KMS-11 (cell line): ENCODE results near the gene NRXN3.

Source experiments
- H2AFZ ChIP-seq: fragments of 200-600 bp; sonication (generic); 2 replicates; pipeline ENCODE4 v1.6.1; 2016; ENCODE audit warnings: antibody characterized with exemption, mixed run types, low read depth
- H3K27ac ChIP-seq: fragments of 200-600 bp; sonication (generic); 2 replicates; pipeline ENCODE4 v1.6.1; 2016; ENCODE audit warnings: mild to moderate bottlenecking, mixed run types
- H3K27me3 ChIP-seq: fragments of 200-600 bp; sonication (generic); 2 replicates; pipeline ENCODE4 v1.6.1; 2017; ENCODE audit warnings: mild to moderate bottlenecking, low read depth, mixed run types, moderate library complexity; ENCODE audit not compliant: insufficient read depth
- H3K36me3 ChIP-seq: fragments of 200-600 bp; sonication (generic); 2 replicates; pipeline ENCODE4 v1.6.1; 2017; ENCODE audit warnings: mild to moderate bottlenecking, mixed run types; ENCODE audit not compliant: insufficient read depth
- H3K4me1 ChIP-seq: fragments of 200-600 bp; sonication (generic); 2 replicates; pipeline ENCODE4 v1.6.1; 2016; ENCODE audit warnings: mild to moderate bottlenecking, low read depth, mixed run types; ENCODE audit not compliant: poor library complexity, severe bottlenecking
- H3K4me2 ChIP-seq: fragments of 200-600 bp; sonication (generic); 2 replicates; pipeline ENCODE4 v1.7.0; 2016; ENCODE audit warnings: mild to moderate bottlenecking, mixed run types
- H3K4me3 ChIP-seq: fragments of 200-600 bp; sonication (generic); IDR thresholded peaks from 2 replicates; pipeline ENCODE4 v1.6.1; 2017; ENCODE audit warnings: low read depth, low read length, mixed read lengths; ENCODE audit not compliant: insufficient read depth
- H3K79me2 ChIP-seq: fragments of 200-600 bp; sonication (generic); 2 replicates; pipeline ENCODE4 v1.6.1; 2016; ENCODE audit warnings: low read depth, mixed run types; ENCODE audit not compliant: insufficient read depth
- H3K9ac ChIP-seq: fragments of 200-600 bp; sonication (generic); 2 replicates; pipeline ENCODE4 v1.6.1; 2016; ENCODE audit warnings: mild to moderate bottlenecking, mixed run types
- H4K20me1 ChIP-seq: fragments of 200-600 bp; sonication (generic); 2 replicates; pipeline ENCODE4 v1.6.1; 2016; ENCODE audit warnings: mild to moderate bottlenecking, mixed run types; ENCODE audit not compliant: insufficient read depth
- CTCF ChIP-seq: fragments of 200-600 bp; sonication (generic); conservative IDR thresholded peaks from 2 replicates; pipeline ENCODE4 v1.6.1; 2017; ENCODE audit warnings: low read depth, mild to moderate bottlenecking, antibody characterized with exemption, low read length, moderate library complexity, mixed read lengths

Gene NRXN3

GRCh38 chr14:79575032-79575431, 1404.9 kb downstream of the NRXN3 start:
- Histone ChIP-seq H2AFZ (no peak overlapping the region), H3K27ac (no peak overlapping the region), H3K4me1 (no peaks in the 10 kb centered on the region), H3K36me3 (no peaks in the 10 kb centered on the region), H3K79me2 (no peaks in the 10 kb centered on the region), H3K27me3 (no peaks in the 10 kb centered on the region), H3K4me2 (no peak overlapping the region), H4K20me1 (no peaks in the 10 kb centered on the region), H3K4me3 (no peak overlapping the region), H3K9ac (no peak overlapping the region)
- TF ChIP-seq CTCF, result no peak

- H3K4me1 ChIP-seq, result no peaks in the 10 kb centered on the region
- no peaks in the 10 kb centered on the region for H3K27me3 ChIP-seq
- H3K27ac ChIP-seq, result no peak overlapping the region
- H2AFZ ChIP-seq, result no peak overlapping the region
- no peak overlapping the region for H3K9ac ChIP-seq
- no peak overlapping the region for H3K4me2 ChIP-seq
- no peak for TF ChIP-seq CTCF
- no peaks in the 10 kb centered on the region for H3K36me3 ChIP-seq
- no peak overlapping the region for H3K4me3 ChIP-seq
- no peaks in the 10 kb centered on the region for H4K20me1 ChIP-seq
- H3K79me2 ChIP-seq, result no peaks in the 10 kb centered on the region
These were observed 1406.3 kb downstream of the NRXN3 start for GRCh38 chr14:79576424-79576823.

- Histone ChIP-seq H3K27me3 (no peaks in the 10 kb centered on the region), H3K79me2 (no peaks in the 10 kb centered on the region), H3K27ac (no peak overlapping the region), H3K9ac (no peak overlapping the region), H4K20me1 (no peaks in the 10 kb centered on the region), H3K4me2 (no peak overlapping the region), H3K36me3 (no peaks in the 10 kb centered on the region), H3K4me1 (no peaks in the 10 kb centered on the region), H2AFZ (no peak overlapping the region), H3K4me3 (no peak overlapping the region)
- no peak for TF ChIP-seq CTCF
These were observed 1408.3 kb downstream of the NRXN3 start for GRCh38 chr14:79578470-79578869.

- Histone ChIP-seq H3K79me2 (no peaks in the 10 kb centered on the region), H3K36me3 (no peaks in the 10 kb centered on the region), H3K4me3 (no peak overlapping the region), H3K27ac (no peak overlapping the region), H2AFZ (no peak overlapping the region), H3K9ac (no peak overlapping the region), H4K20me1 (no peaks in the 10 kb centered on the region), H3K4me2 (no peak overlapping the region), H3K27me3 (no peaks in the 10 kb centered on the region), H3K4me1 (no peaks in the 10 kb centered on the region)
- no peak for TF ChIP-seq CTCF
These were observed 1410.2 kb downstream of the NRXN3 start for GRCh38 chr14:79580414-79580813.

- no peaks in the 10 kb centered on the region for H3K79me2 ChIP-seq
- no peaks in the 10 kb centered on the region for H3K4me1 ChIP-seq
These were observed 1410.7 kb downstream of the NRXN3 start for GRCh38 chr14:79580906-79581305.

More at GRCh38 chr14:79580906-79581305, 1410.7 kb downstream of the NRXN3 start:
- Histone ChIP-seq H3K27ac (no peak overlapping the region), H3K9ac (no peak overlapping the region), H3K27me3 (no peaks in the 10 kb centered on the region), H2AFZ (no peak overlapping the region), H3K36me3 (no peaks in the 10 kb centered on the region), H3K4me2 (no peak overlapping the region), H3K4me3 (no peak overlapping the region), H4K20me1 (no peaks in the 10 kb centered on the region)
- no peak for TF ChIP-seq CTCF
